Left ventricle myocardium inferior (tissue), 1 donor: ENCODE data around the gene ANKLE1. TPM values are rescaled to one million over a fixed set of nuclear protein-coding genes. Genes with fewer than 3 reads are reported as not detected.

Experiments used
- DNase-seq: peaks from one replicate; pipeline ENCODE4 v3.0.0-alpha.2; 2020
- H3K27ac ChIP-seq: fragments of 200-600 bp; replicated peaks from 2 replicates; pipeline ENCODE4 v1.8.0; 2021
- H3K27me3 ChIP-seq: fragments of 200-600 bp; 2 replicates; pipeline ENCODE4 v1.8.0; 2021; ENCODE audit warnings: low read depth
- H3K36me3 ChIP-seq: fragments of 200-600 bp; 2 replicates; pipeline ENCODE4 v1.8.0; 2021
- H3K4me1 ChIP-seq: fragments of 200-600 bp; 2 replicates; pipeline ENCODE4 v1.8.0; 2021
- H3K4me3 ChIP-seq: fragments of 200-600 bp; 2 replicates; pipeline ENCODE4 v1.8.0; 2021; ENCODE audit warnings: mild to moderate bottlenecking, moderate library complexity
- H3K9me3 ChIP-seq: fragments of 200-600 bp; replicated peaks from 2 replicates; pipeline ENCODE4 v1.8.0; 2021
- intact Hi-C: fragments of 100-400 bp; cut with micrococcal nuclease; formaldehyde crosslinking; loops from one replicate; pipeline ENCODE4 v1.11.0; 2022
- total RNA-seq: library from RNA; stranded (reverse); fragmentation: NEBNext Ultra II Directional; extraction: Animal tissue kit (Norgen Biotek cat#: 25700); gene quantifications from one replicate; pipeline ENCODE4 v1.2.1, GENCODE V29; 2021
- TF ChIP-seq, protein P1 (sequence below): fragments of 200-600 bp; IDR thresholded peaks from 2 replicates; pipeline ENCODE4 v1.8.0; 2021; ENCODE audit warnings: antibody characterized with exemption, mild to moderate bottlenecking, borderline replicate concordance
- donor health status: DM: no; HTN: yes; CAD: no; lungs with severe emphysema.

The ANKLE1 gene
- total RNA-seq, 1 donor from 2014 or later = 0.11 TPM

DNA sequence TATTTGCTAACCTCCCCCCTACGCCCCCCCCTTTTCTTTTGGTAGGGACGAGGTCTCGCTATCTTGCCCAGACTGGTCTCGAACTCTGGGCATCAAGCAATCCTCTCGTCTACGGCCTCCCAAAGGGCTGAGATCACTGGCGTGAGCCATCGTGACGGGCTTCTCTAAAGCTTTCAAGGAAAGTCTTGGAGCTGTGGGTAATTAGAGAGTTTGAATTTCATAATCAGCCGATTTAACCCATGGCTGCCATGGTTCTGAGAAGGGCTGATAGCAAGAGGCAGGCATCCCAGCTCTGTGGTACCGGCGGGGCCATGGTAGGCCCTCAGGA is 22.2 kb downstream of the ANKLE1 start:
- Histone ChIP-seq H3K27me3 (no peaks in the 10 kb centered on the region), H3K9me3 (no peaks in the 10 kb centered on the region), H3K27ac (peak overlapping the region; percentile 98), H3K4me3 (peak overlapping the region; percentile 92), H3K4me1 (peaks cover 60% of the 10 kb centered on the region), H3K36me3 (peaks cover 8% of the 10 kb centered on the region)
- intact Hi-C loops = no loop called here
- TF ChIP-seq, protein P1, sequence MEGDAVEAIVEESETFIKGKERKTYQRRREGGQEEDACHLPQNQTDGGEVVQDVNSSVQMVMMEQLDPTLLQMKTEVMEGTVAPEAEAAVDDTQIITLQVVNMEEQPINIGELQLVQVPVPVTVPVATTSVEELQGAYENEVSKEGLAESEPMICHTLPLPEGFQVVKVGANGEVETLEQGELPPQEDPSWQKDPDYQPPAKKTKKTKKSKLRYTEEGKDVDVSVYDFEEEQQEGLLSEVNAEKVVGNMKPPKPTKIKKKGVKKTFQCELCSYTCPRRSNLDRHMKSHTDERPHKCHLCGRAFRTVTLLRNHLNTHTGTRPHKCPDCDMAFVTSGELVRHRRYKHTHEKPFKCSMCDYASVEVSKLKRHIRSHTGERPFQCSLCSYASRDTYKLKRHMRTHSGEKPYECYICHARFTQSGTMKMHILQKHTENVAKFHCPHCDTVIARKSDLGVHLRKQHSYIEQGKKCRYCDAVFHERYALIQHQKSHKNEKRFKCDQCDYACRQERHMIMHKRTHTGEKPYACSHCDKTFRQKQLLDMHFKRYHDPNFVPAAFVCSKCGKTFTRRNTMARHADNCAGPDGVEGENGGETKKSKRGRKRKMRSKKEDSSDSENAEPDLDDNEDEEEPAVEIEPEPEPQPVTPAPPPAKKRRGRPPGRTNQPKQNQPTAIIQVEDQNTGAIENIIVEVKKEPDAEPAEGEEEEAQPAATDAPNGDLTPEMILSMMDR = no peak
- DNase-seq = no peak

DNA sequence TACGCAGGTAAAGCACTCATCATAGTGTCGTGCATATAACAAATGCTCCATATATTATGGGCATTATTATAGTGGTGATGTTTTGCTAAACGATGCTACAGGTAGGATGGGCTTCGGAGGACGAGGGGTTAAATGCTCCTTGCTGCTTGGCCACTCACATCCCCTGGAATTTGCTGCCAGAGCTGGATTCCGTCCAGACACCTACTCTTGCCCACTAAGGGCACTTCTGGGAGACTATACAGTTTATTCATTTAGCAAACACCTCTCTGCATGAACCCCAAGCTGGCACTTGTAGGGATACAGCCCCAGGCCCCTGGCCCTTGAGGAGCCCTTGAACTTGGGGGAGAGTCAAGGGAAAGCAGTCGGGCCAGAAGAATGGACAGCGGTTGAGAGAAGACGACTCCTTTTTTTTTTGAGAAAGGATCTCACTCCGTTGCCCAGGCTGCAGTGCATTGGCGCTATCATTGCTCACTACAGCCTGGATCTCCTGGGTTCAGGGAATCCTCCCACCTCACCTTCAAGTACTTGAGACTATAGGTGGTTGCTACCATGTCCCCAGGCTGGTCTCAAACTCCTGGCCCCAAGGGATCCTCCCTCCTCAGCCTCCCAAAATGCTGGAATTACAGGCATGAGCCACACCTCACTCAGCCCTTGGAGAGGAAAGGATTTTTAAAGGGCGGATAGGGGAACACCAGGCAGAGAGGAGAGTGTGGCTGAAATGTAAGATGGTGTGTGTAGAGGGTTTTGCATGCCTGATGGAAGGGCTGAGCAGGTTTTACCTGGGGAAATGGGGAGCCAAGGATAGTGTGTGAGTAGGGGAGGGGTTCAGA is 22.9 kb downstream of the ANKLE1 start:
- Histone ChIP-seq H3K4me3 (peak overlapping the region; percentile 87), H3K9me3 (no peaks in the 10 kb centered on the region), H3K4me1 (peaks cover 65% of the 10 kb centered on the region), H3K27me3 (no peaks in the 10 kb centered on the region), H3K27ac (peak overlapping the region; percentile 98), H3K36me3 (peaks cover 7% of the 10 kb centered on the region)
- no peak for DNase-seq
- TF ChIP-seq, protein P1 = no peak
- intact Hi-C loops = no loop called here

DNA sequence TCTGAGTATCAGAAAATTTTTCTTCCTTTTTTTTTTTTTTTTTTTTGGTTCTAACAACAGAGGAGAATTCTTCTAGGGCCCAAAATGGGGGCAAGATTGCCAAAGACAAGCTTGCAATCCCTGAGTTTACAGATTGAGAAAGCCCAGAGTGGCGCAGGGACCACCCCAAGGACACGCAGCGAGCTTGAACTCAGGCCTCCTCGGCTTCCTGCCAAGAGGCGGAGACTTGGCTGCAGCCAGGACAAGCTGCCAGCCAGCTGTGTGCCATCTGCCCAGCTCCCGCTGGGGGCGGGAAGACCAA is 23.5 kb downstream of the ANKLE1 start:
- Histone ChIP-seq H3K36me3 (peaks cover 7% of the 10 kb centered on the region), H3K27me3 (no peaks in the 10 kb centered on the region), H3K27ac (peak overlapping the region; percentile 98), H3K9me3 (no peaks in the 10 kb centered on the region), H3K4me3 (peak overlapping the region; percentile 87), H3K4me1 (peaks cover 70% of the 10 kb centered on the region)
- TF ChIP-seq, protein P1 = no peak
- intact Hi-C loops = no loop called here
- no peak for DNase-seq

DNA sequence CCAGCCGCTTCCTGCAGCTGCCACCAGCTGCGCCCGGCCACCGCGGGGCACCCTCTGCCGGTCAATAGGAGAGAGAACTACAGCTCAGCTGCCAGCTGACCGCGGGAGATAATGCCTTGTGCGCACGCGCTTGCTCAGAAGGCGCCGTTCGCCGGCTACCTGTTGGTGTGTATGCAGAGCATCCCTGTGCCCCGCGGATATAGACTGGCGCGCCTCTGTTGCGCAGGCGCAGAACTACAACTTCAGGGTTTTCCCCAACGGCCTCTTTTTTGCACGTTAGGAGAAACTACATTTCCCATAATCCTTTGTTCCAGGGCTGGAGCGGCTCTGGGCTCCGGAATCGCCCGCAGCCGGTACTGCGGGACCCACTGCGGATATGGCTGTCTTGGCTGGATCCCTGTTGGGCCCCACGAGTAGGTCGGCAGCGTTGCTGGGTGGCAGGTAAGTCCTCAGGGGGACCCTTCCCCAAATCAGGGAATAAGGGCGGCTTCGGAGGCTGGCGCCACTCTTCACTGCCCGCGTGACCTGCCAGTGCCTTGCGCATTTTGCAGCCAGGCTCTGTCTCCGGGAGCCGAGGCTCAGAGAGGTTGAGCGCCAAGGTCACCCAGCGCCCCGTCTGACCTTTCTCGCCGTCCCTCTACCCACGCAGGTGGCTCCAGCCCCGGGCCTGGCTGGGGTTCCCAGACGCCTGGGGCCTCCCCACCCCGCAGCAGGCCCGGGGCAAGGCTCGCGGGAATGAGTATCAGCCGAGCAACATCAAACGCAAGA is 24.0 kb downstream of the ANKLE1 start, which contains the start of gene MRPL34:
TSS of gene MRPL34 (plus strand) at position 356 of the 768 bp plus-strand sequence. CDS start at position 377, 21 bp downstream.
- Histone ChIP-seq H3K27me3 (no peaks in the 10 kb centered on the region), H3K4me3 (peak within 1 kb of the TSS; percentile 87), H3K4me1 (peaks cover 76% of the 10 kb centered on the region), H3K9me3 (no peaks in the 10 kb centered on the region), H3K27ac (peak within 1 kb of the TSS; percentile 98), H3K36me3 (peaks cover 2% of the 10 kb centered on the region)
- intact Hi-C loops = no loop called here
- TF ChIP-seq, protein P1 = peak; percentile 82
- DNase-seq = peak; percentile 93

DNA sequence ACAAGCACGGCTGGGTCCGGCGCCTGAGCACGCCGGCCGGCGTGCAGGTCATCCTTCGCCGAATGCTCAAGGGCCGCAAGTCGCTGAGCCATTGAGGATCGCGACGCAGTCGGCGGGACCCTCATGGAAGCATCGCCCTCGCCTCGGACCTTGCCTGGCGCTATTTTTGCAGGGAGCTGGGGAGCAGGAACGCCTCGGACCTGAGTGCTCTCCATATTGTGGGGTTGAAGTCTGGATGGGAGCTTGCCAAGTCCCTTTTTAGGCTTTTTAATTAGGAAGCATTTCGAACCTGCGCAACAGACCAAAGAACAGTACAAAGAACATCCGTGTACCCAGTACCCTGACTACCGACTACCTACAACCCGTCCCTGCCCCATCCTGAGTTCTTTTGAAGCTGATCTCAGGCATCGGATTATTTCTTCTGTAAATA is 24.6 kb downstream of the ANKLE1 start:
- intact Hi-C loops = no loop called here
- DNase-seq = no peak
- H3K27me3 ChIP-seq = no peaks in the 10 kb centered on the region
- H3K36me3 ChIP-seq = no peaks in the 10 kb centered on the region
- peak overlapping the region; percentile 98 for H3K27ac ChIP-seq
- peaks cover 82% of the 10 kb centered on the region for H3K4me1 ChIP-seq
- no peaks in the 10 kb centered on the region for H3K9me3 ChIP-seq
- TF ChIP-seq, protein P1 = no peak
- peak overlapping the region; percentile 87 for H3K4me3 ChIP-seq
